HepG2 (cell line): Measurements from ENCODE around the gene CAMTA1. TPM values are rescaled to one million over a fixed set of nuclear protein-coding genes. Genes with fewer than 3 reads are reported as not detected.

ENCODE experiments used
- ATAC-seq: fragments of 200-7000 bp; cut with Tn5 transposase; 3 replicates; pipeline ENCODE4 v1.9.1; 2020; ENCODE audit warnings: mild to moderate bottlenecking, moderate library complexity
- BruUV-seq: library from RNA; stranded (reverse); fragments of 400-500 nt; replicated peaks from 2 replicates; lab custom pipeline; 2021; lab: Mats Ljungman, UMichigan
- CTCF ChIA-PET: fragments of 300-600 bp; formaldehyde crosslinking; extraction: SDS; loops from one replicate; lab custom pipeline; 2021; ENCODE audit warnings: low total read pairs, inconsistent platforms, low intra/inter-chr PET ratio; lab: Yijun Ruan, JAX
- POLR2A ChIA-PET: fragments of 350-600 bp; sonication (Branson Sonifier 250); formaldehyde crosslinking; loops from one replicate; lab custom pipeline; 2020; ENCODE audit warnings: antibody characterized with exemption, inconsistent platforms; lab: Yijun Ruan, JAX
- DNase-seq: peaks from one replicate; pipeline ENCODE4 v3.0.0-alpha.2; 2015; ENCODE audit warnings: low spot score
- FAIRE-seq: peaks from 3 replicates; lab custom pipeline; 2011; peaks lifted over from hg19 to GRCh38; lab: Jason Lieb, UNC
- H2AFZ ChIP-seq: one replicate; pipeline ENCODE4 v1.6.1; 2011; ENCODE audit warnings: low read length, inconsistent platforms
- H3K27ac ChIP-seq: fragments of 300-600 bp; 3 replicates; pipeline ENCODE4 v1.8.0; 2011; ENCODE audit warnings: mixed run types, mild to moderate bottlenecking, mixed read lengths, low read length, inconsistent platforms; ENCODE audit not compliant: insufficient read depth; ENCODE audit errors: extremely low read length
- H3K27me3 ChIP-seq, 2 experiments: fragments of 200-600 bp in 1 of 2; 2 replicates in 1 of 2; 3 replicates in 1 of 2; pipeline versions ENCODE4 v1.6.0 to v1.8.0; 2011; ENCODE audit warnings: low read length in 2 of 2, mild to moderate bottlenecking in 2 of 2, moderate library complexity in 2 of 2, inconsistent platforms in 1 of 2; ENCODE audit not compliant: insufficient read depth in 2 of 2, control insufficient read depth in 1 of 2
- H3K36me3 ChIP-seq, 2 experiments: fragments of 200-600 bp in 1 of 2; replicated peaks in 1 of 2; 2 replicates in 1 of 2; 3 replicates in 1 of 2; pipeline versions ENCODE4 v1.5.1 to v1.8.0; 2011; ENCODE audit warnings: low read length in 2 of 2, inconsistent platforms in 1 of 2; ENCODE audit not compliant: insufficient read depth in 2 of 2, control insufficient read depth in 1 of 2
- H3K4me1 ChIP-seq: 2 replicates; pipeline ENCODE4 v1.5.1; 2012; ENCODE audit warnings: low read length, inconsistent platforms; ENCODE audit not compliant: insufficient read depth
- H3K4me2 ChIP-seq: 2 replicates; pipeline ENCODE4 v1.6.0; 2011; ENCODE audit warnings: low read depth, low read length, inconsistent platforms
- H3K4me3 ChIP-seq, 3 experiments: fragments of 200-600 bp in 1 of 3; sonication (generic), shearing (Covaris generic) in 1 of 3; replicated peaks in 1 of 3; 2 replicates each; pipeline ENCODE4 v1.5.1; 2011 to 2016; ENCODE audit warnings: low read length in 3 of 3, inconsistent platforms in 2 of 3, low read depth in 2 of 3, mild to moderate bottlenecking in 2 of 3, control low read depth in 1 of 3, mixed read lengths in 1 of 3; ENCODE audit not compliant: insufficient read depth in 1 of 3
- H3K79me2 ChIP-seq: one replicate; pipeline ENCODE4 v1.6.1; 2011; ENCODE audit warnings: low read length, inconsistent platforms; ENCODE audit not compliant: insufficient read depth
- H3K9ac ChIP-seq: 2 replicates; pipeline ENCODE4 v1.6.0; 2011; ENCODE audit warnings: mild to moderate bottlenecking, low read depth, low read length, inconsistent platforms; ENCODE audit not compliant: insufficient read depth
- H3K9me3 ChIP-seq: 2 replicates; pipeline ENCODE4 v1.5.1; 2012; ENCODE audit warnings: mild to moderate bottlenecking, low read length
- H4K20me1 ChIP-seq: 2 replicates; pipeline ENCODE4 v1.6.0; 2011; ENCODE audit warnings: inconsistent platforms, mild to moderate bottlenecking, low read length, moderate library complexity; ENCODE audit not compliant: insufficient read depth
- DNMT1 ChIP-seq: sonication (generic); formaldehyde crosslinking; IDR thresholded peaks from 2 replicates; pipeline ENCODE4 v1.5.1; 2020; ENCODE audit warnings: mild to moderate bottlenecking, missing genetic modification reagents
- FOXJ3 ChIP-seq: sonication (generic); formaldehyde crosslinking; IDR thresholded peaks from 2 replicates; pipeline ENCODE4 v1.4.0; 2020; ENCODE audit warnings: missing genetic modification reagents, mild to moderate bottlenecking, borderline replicate concordance
- GTF2F1 ChIP-seq: fragments of 150-350 bp; IDR thresholded peaks from 2 replicates; pipeline ENCODE4 v1.6.1; 2014; ENCODE audit warnings: low read length
- HNRNPLL ChIP-seq: fragments of 200-400 bp; formaldehyde crosslinking; IDR thresholded peaks from 2 replicates; pipeline ENCODE4 v1.6.1; 2017; ENCODE audit warnings: mild to moderate bottlenecking, low read depth, low read length; ENCODE audit not compliant: poor library complexity, severe bottlenecking
- JARID2 ChIP-seq: sonication (generic); formaldehyde crosslinking; IDR thresholded peaks from 2 replicates; pipeline ENCODE4 v1.8.1; 2023; ENCODE audit warnings: missing genetic modification reagents, inconsistent platforms; ENCODE audit not compliant: insufficient replicate concordance
- KLF11 ChIP-seq: IDR thresholded peaks from 2 replicates; pipeline ENCODE4 v1.6.1; 2016; ENCODE audit warnings: missing compliant biosample characterization
- MBNL3 ChIP-seq: fragments of 250-450 bp; sonication (Bioruptor Pico); conservative IDR thresholded peaks from 2 replicates; pipeline ENCODE4 v1.8.0; 2022; ENCODE audit warnings: mild to moderate bottlenecking, inconsistent platforms
- PCBP2 ChIP-seq: fragments of 200-400 bp; formaldehyde crosslinking; optimal IDR thresholded peaks from 2 replicates; pipeline ENCODE3; 2018; ENCODE audit warnings: low read length, low read depth; ENCODE audit not compliant: poor library complexity, severe bottlenecking
- TBP ChIP-seq: sonication (generic); formaldehyde crosslinking; IDR thresholded peaks from 2 replicates; pipeline ENCODE4 v1.5.0; 2020; ENCODE audit warnings: missing genetic modification reagents
- TMF1 ChIP-seq: sonication (generic); formaldehyde crosslinking; IDR thresholded peaks from 2 replicates; pipeline ENCODE4 v1.8.1; 2022; ENCODE audit warnings: low read depth, missing genetic modification reagents
- ZBTB8A ChIP-seq: sonication (generic); formaldehyde crosslinking; IDR thresholded peaks from 2 replicates; pipeline ENCODE4 v1.4.0; 2020; ENCODE audit warnings: mild to moderate bottlenecking, low read depth, missing genetic modification reagents, borderline replicate concordance
- ZNF101 ChIP-seq: sonication (generic); formaldehyde crosslinking; IDR thresholded peaks from 2 replicates; pipeline ENCODE4 v1.4.0; 2020; ENCODE audit warnings: mild to moderate bottlenecking, low read depth, missing genetic modification reagents, borderline replicate concordance
- ZNF264 ChIP-seq: sonication (generic); formaldehyde crosslinking; IDR thresholded peaks from 2 replicates; pipeline ENCODE4 v1.4.0; 2020; ENCODE audit warnings: missing genetic modification reagents
- ZNF768 ChIP-seq: sonication (generic); formaldehyde crosslinking; IDR thresholded peaks from 2 replicates; pipeline ENCODE4 v1.4.0; 2020; ENCODE audit warnings: missing genetic modification reagents
- WGBS: methylation state at CpG from one replicate; pipeline ENCODE4 v1.1.6; 2017; ENCODE audit warnings: low lambda C conversion rate; 5-methylcytosine and 5-hydroxymethylcytosine counted together
- in situ Hi-C: cut with HindIII; loops from 2 replicates; pipeline ENCODE4 v1.10.0; 2017; ENCODE audit warnings: low pct_unique_long_range_greater_than_20kb; ENCODE audit not compliant: extremely low pct_ligation_motif_present
- intact Hi-C: fragments of 100-400 bp; cut with micrococcal nuclease; formaldehyde crosslinking; loops from one replicate; pipeline ENCODE4 v1.10.0; 2022; ENCODE audit not compliant: unreplicated experiment
- polyA plus RNA-seq, 8 experiments: library from polyadenylated mRNA; depleted of rRNA in 3 of 8; stranded (reverse) in 7 of 8; unstranded in 1 of 8; fragments of >200 nt; fragmentation: Illumina TruSeq in 4 of 8; extraction: Trizol in 4 of 8; gene quantifications; 2 replicates each; pipeline versions ENCODE4 v1.2.1 to v1.2.3, GENCODE V29; 2011 to 2016; ENCODE audit warnings: low read depth in 4 of 8, missing spikeins in 1 of 8, mixed read lengths in 1 of 8; ENCODE audit not compliant: insufficient read depth in 1 of 8
- total RNA-seq, 5 experiments: library from RNA; depleted of rRNA; stranded (reverse); fragments of >200 nt; fragmentation: Illumina TruSeq; extraction: Trizol; gene quantifications; 2 replicates each; pipeline ENCODE4 v1.2.3, GENCODE V29; 2016; ENCODE audit warnings: low read depth in 1 of 5
- TF ChIP-seq, protein P1 (sequence below): sonication (generic); formaldehyde crosslinking; IDR thresholded peaks from 2 replicates; pipeline ENCODE4 v1.4.0; 2020; ENCODE audit warnings: missing genetic modification reagents
- TF ChIP-seq, protein P2 (sequence below): sonication (generic); formaldehyde crosslinking; IDR thresholded peaks from 2 replicates; pipeline ENCODE4 v1.4.0; 2020; ENCODE audit warnings: mild to moderate bottlenecking, low read depth, missing genetic modification reagents

Gene CAMTA1
- total and polyA plus RNA-seq, 2 of the 13 experiments (the other 11 are each of a cell fraction or from before 2014, with no cell fraction given): 25.0 to 36.4 TPM

DNA sequence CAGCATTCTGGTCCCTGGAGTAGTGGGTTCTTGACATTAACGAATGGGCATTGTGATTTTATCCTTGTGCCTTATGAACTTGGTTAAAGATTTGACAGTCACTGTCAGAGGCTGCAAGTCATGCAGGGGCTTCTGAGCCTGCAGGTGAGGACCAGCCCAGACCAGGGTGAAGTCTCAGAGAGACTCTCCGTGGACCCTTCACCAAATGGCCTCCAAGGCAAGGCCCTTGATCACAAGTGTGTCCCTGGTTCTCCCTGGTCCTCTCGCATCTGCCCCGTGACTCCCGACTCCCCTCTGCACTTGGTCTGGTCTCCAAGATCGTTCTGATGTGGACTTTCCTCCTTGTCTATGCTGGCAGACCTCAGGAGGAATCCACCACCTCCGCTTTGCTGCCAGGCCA, 509.4 kb downstream of the CAMTA1 start:
- Histone ChIP-seq H3K4me3 (no peak overlapping the region), H3K9ac (no peak overlapping the region), H2AFZ (no peak overlapping the region), H3K4me2 (no peak overlapping the region), H3K27ac (no peak overlapping the region), H4K20me1 (no peaks in the 10 kb centered on the region), H3K79me2 (no peaks in the 10 kb centered on the region), H3K4me1 (no peaks in the 10 kb centered on the region), H3K27me3 (peaks cover 0 to 38% of the 10 kb centered on the region in 2 experiments; a peak in 3 of 5 replicates), H3K9me3 (peaks cover 8% of the 10 kb centered on the region; the same call in 1 of the 2 replicates), H3K36me3 (no peaks in the 10 kb centered on the region)
- POLR2A ChIA-PET: no interaction called here
- 9% methylated on average over 6 of the region's 7 CpGs for WGBS
- FAIRE-seq (no peak), DNase-seq (no peak), ATAC-seq (no peak)
- CTCF ChIA-PET: no interaction called here
- intact Hi-C loops: no loop called here
- in situ Hi-C loops: no loop called here
- BruUV-seq: no TSS peak
- TF ChIP-seq ZNF768 (CRISPR knock-in tag): no peak
- no peak for TF ChIP-seq FOXJ3 (CRISPR knock-in tag)
- no peak for TF ChIP-seq TMF1 (CRISPR knock-in tag)
- no peak for TF ChIP-seq MBNL3 (CRISPR knock-in tag)
- no peak for TF ChIP-seq HNRNPLL
- no peak for TF ChIP-seq KLF11 (CRISPR knock-in tag)
- TF ChIP-seq, protein P1, sequence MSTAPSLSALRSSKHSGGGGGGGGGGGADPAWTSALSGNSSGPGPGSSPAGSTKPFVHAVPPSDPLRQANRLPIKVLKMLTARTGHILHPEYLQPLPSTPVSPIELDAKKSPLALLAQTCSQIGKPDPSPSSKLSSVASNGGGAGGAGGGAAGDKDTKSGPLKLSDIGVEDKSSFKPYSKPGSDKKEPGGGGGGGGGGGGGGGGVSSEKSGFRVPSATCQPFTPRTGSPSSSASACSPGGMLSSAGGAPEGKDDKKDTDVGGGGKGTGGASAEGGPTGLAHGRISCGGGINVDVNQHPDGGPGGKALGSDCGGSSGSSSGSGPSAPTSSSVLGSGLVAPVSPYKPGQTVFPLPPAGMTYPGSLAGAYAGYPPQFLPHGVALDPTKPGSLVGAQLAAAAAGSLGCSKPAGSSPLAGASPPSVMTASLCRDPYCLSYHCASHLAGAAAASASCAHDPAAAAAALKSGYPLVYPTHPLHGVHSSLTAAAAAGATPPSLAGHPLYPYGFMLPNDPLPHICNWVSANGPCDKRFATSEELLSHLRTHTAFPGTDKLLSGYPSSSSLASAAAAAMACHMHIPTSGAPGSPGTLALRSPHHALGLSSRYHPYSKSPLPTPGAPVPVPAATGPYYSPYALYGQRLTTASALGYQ (CRISPR knock-in tag): no peak
- no peak for TF ChIP-seq GTF2F1
- no peak for TF ChIP-seq JARID2 (CRISPR knock-in tag)
- no peak for TF ChIP-seq ZNF264
- TF ChIP-seq, protein P2, sequence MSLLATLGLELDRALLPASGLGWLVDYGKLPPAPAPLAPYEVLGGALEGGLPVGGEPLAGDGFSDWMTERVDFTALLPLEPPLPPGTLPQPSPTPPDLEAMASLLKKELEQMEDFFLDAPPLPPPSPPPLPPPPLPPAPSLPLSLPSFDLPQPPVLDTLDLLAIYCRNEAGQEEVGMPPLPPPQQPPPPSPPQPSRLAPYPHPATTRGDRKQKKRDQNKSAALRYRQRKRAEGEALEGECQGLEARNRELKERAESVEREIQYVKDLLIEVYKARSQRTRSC: no peak
- TF ChIP-seq PCBP2: no peak
- no peak for TF ChIP-seq ZNF101 (CRISPR knock-in tag)
- no peak for TF ChIP-seq ZBTB8A (CRISPR knock-in tag)
- TF ChIP-seq TBP (CRISPR knock-in tag): no peak
- TF ChIP-seq DNMT1: no peak
